Activated CD4-positive, alpha-beta T cell treated with anti-CD3 and anti-CD28 coated beads, Interleukin-2, amount 50 U/mL, for 24 hours (primary cell): Measurements from ENCODE around the gene TRIM29.

Source experiments
- DNase-seq, 2 donors: peaks; one replicate each; pipeline ENCODE4 v3.0.0-alpha.2; 2020; ENCODE audit warnings: low read depth in 1 of 2, low spot score in 1 of 2

TRIM29 gene

DNA sequence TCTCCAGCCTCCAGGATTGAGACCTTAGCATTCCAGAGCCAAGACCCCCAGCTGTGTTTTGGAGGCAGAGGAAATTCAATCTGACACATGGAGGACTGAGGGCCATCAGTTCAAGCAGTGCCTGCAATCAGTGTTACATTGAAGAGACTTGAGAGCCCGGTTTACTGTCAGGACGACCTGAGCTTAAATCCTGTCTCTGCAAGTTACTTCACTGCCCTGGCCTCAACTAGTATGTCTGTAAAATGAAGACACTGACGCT is 35.1 kb downstream of the TRIM29 start:
- DNase-seq: no peak

DNA sequence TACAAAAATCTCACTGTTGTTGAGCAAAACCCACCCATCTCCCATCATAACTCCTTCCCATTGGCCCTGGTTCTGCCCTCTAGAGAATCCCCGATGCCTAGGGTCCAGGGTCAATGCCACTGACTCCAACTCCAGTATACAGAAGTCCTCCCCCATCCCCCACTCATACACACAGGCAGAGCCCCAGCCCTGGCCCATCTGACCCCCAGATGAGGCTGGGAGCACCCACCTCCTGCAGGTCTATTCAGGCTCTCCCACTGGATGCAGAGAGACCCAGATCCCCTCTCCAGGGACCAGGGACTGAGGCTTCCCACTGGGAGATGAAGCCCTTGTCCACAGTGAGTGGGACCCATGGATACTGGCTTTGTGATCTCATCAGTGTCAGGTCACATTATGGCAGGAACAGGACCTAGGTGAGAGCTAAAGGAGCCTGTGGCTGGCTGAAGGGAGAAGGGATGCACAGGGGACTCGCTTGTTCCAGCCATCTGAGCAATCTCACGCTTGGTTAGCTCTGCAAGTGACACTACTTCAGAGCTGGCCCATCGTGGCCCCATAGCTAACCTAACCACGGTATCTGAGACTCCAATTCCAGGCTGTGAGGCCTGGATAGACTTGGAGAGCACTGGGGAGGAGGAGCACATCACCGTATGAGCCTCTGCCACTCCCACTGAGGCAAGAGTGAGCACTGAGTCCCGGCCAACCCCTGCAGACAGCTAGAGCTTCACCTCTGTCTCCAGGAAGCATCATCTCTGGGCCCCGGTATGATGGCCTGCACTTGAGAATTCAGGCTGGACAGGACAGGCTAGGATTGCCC is 35.7 kb downstream of the TRIM29 start:
- no peak for DNase-seq

DNA sequence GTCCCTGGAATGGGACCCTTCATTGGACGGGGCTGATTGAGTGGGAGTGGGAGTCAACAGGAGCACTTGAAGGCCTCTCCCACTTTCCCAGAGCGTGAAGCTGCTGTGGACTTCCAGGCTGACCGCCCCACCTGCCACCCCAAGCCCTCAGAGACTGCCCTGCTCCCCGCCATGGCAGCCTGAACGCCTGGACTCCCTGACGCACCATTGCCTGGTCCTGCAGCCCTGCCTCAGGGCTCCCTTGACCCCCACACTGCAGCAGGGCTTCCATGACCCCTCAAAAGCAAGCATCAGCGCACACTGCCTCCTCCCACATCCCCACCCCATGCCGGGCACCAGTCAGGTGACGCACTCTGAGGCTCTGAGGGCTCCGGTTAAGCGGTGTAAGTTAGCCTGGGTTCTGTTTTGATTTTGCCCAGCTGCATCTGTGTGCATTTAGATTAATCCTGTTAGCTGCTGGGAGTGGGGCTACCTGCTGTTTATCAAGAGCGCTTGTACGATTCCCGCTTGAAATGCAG is 39.4 kb downstream of the TRIM29 start:
- DNase-seq: no peak

DNA sequence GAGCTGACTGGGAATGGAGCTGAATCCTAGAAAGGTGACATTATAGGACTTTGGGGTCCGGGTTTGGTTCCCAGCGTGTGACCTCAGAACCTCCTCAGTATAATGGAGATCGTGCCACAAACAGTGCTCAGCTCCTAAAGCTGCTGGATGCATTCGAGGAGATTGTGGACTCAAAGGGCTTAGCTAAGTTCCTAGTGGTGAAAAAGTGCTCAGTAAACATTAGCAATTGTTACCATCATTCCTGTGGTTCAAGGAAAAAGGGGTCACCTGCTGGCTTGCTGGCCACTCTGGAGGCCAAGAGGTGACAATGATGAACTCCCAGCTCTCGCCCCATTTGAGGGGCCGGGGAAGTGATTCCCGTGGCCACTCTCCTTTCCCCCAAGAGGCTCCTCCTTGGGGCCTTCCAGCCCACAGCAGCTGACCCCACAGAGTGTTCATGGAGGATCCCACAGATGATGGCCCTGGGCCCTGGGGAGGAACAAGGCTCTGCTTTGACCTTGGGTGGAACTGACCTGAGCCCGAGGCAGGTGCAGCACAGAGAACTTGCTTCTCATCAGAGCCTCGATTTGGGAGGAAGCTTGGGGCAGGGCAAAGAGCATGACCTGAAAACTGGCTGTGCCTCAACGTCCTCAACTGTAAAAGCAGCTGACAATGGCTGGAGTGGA is 40.1 kb downstream of the TRIM29 start:
- no peak for DNase-seq

DNA sequence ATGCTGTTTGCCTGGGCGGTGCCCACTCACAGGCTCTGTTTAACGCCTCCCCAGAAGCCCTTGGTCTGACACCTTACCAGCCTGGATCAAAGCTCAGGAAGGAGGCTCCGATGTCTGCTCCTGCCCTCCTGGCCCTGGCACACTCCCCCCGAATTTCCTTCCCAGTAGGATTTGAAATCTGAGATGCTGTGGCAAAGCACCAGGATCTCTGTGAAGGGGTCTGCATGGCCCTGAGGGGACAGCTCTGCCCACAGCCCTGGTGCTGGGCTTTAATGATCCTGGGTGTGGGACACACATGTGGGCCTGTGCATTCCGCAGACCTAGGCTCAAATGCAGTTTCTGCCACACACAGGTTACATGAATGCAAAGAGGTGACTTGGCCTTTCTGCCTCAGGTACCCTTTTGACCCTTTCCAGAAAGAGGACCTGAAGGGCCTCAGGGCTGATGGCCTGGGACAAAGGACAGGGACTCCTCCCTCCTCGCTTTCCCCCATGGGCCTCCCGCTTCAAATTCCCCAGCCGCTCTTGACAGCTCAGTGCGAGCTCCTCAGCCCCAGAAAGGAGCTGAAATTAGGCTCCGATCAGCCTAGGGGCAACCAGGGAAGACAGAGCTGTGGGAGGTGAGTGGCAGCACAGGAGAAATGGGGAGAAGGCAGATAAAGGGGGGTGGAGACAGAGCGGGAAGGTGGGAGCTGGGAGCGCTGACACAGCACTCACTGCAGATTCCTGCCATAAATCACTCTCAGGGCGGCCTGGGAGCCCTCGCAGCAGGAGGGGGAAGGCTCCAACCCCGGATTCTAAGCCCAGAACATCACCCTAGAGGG is 41.3 kb downstream of the TRIM29 start:
- DNase-seq: no peak

DNA sequence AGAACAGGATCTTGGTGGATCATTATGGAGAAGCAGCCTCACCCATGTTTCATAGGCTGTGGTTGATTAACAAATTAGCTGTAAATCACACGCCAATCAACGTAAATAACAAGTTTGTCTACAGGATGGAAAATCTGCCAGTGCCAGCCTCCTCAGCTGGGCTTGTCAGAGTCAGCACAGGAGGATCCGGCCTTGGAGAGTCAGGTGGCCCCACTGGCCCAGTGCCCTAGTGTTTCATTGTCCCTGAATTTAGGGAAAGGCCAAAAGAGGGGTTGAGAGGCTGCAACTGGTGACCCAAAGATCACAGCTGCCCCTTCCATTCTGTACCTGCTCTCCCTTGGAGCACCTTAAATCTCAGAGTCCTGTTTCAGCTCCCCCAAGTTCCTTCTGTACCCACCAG is 42.4 kb downstream of the TRIM29 start:
- DNase-seq: no peak

DNA sequence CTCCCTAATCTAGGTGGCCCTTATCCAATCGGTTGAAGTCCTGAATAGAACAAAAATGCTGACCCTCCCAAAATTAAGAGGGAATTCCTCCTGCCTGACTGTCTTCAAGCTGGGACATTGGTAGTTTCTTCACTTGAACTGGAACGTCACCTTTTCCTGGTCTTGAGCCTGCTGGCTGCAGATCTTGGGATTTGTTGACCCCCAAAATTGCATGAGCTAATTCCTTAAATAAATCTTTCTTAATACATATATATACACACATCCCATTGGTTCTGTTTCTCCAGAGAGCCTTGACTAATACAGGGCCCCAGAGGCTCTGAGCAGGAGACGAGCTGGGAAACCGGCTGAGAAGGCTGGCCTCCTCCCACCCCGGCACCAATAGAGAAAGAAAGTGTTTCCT is 46.2 kb downstream of the TRIM29 start:
- DNase-seq: no peak

DNA sequence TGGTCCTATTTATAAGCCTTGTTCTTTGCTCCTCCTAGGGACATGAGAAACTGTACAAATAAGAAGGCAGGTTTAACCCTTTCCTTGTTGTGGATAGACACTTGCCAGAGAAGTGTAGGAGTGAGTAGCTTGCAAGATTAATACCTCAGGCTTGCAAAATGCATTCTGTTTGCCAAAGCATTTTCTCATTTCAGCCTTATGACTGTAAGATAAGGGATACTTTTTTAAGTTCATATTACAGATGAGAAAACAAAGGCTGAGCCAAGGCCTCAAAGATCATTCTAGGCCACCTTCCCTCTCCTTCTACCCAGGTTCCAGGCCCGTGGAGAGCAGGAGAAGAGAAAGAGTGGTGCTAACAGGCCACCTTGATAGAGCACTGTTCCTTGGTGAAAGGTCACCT is 46.8 kb downstream of the TRIM29 start:
- DNase-seq: no peak

DNA sequence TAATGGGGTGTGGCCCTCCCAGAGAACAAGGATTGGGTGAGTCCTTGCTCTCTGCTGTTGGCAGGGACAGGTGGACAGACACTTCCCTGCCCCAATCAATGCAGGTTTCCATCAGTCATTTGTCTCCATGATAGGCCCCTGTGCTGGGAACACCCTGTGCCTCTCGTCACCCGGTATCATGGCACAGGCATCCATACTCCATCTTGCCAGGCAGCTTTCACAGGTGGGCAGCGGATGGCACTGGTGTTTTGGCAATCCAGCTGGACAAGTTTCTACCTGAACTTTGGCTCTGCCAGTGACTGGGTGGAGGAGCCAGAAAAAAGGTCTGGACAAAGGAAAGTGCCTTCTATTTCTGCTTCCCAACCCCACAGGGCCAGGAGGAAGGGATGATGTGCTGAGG is 47.5 kb downstream of the TRIM29 start:
- DNase-seq: no peak

DNA sequence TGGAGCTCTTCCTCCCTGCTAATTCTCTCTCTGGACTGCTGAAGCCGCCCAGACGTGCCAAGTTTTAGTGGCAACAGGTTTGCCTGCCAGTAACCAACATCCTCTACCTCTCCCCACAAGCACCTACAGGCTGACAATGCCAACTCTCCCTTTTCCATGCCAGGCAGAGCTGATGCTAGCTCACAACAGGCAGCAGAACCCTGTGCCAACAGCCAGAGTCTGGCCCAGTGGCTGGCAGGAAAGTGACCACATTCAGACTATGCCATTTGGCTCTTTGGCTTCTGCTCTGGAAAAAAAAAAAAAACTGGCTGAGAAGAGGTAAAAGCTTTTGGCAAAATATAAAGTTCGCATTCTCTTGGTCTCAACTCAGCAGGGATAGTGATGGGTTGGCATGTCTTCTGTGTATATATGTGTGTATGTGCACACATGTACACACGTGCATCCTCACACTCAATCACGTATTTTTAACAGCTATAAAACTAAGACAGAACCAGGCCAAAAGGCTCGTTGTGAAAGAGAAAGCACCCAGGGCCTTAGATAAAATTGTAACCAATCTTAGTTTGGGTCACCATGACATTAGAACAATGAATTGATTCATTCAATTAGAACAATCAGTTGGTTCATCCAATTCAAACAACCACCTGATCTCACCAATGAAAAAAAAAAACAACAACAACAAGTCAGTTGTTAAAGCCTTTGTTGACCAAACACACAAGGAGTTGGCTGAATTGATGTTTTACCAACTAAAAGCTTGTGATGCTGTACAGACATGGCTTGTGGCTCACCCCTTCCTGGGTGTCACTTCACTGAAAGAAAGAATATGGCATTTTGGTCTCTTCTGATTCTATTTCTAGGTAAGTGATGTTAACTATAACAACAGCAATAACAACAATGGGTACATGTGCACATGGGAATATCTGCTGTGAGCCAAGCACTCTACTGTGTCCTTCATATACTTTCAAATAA is 48.6 kb downstream of the TRIM29 start:
- DNase-seq: no peak

DNA sequence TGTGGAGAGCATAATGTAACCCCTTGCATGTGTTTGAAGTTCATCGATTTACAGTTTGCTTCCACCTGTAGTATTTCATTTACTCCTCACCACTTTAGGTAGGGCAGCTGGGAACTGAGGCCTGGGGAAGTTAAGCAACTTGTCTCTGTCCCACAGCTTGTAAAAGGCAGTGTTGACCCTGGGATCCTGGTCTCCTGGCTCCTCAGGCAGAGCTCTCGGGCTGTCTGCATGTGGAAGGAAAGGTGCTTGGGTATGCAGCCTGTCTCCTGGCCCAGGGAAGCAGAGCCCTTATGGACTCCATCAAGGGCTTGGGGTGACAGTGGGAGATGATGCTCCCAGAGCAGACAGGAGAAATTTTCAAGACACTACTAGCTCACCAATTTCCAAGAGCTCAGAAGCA is 49.9 kb downstream of the TRIM29 start:
- DNase-seq: no peak

DNA sequence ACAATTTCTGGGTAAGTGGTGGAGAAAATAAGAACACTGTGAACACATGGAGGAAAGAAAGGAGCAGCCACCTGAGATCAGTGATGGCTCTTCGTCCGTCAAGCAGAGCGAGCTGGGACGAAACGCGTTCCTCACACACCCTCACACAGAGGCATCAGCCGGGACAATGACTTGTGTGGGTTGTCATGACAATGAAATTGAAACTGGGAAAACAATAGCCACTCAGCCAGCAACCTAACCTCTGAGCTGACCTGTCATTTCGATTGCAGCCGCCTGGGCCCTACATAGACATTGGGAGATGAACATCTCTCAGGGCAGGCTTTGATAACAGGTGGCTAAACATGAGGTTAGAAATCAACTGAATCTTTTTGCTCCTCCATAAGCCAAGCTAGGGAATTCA is 51.3 kb downstream of the TRIM29 start:
- no peak for DNase-seq

DNA sequence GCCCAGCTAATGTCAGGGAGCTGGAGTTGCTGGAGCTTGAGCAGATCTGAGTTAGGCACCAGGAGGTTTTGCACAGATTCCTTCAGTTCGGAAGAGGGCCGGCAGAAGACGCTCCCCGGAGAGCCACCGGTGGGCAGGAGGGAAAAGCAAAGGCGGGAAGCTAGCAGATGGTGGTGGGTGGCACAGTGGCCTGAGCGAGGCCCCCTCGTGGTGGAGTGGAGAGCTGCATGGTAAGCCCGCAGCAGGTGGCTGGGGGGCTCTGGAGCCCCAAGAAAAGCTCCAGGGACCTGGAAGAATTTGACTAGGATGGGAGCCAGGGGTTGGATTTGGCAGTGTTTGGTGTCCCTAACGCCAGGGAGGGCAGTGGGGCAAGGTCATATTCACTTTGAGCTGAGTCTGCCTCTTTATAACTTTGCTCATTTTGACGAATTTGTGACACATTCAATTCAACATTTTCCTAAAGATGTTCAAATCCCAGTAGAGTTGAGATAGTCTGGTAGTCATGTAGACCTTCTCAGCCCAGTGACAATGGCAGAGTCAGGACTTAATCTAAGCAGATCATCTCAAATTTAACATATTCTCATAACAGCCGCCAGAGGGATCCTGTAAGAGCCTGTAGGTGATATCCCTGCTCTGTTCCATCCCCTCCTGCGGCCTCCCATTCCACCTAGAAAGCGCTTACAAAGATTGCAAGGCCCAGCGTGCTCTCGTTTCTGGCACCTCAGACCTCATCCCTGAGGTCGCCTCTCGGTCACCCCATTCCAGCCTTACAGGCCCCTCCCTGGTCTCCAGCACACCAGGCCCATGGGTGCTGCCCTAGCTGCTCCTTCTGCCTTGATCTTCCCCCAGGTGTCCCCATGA is 57.9 kb downstream of the TRIM29 start:
- DNase-seq: no peak

DNA sequence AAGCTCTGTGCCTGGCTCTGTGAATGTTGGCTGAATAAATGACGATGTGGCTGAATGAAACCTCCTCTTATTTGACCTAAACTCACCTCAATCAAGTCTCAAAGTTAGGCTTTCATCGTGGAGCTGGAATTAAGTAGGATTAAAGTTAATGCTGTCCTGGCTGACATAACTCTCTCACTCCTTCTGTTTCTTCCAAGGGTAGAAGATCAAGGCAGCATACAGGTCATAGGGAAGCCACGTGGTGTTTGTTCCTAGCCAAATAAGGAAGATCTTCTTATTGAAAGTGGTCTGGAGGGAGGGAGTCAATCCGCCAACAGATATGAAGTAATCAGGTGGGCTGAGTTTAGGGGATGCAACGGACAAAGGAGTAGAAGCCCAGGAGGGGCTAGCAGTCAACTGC is 59.5 kb downstream of the TRIM29 start:
- no peak for DNase-seq

DNA sequence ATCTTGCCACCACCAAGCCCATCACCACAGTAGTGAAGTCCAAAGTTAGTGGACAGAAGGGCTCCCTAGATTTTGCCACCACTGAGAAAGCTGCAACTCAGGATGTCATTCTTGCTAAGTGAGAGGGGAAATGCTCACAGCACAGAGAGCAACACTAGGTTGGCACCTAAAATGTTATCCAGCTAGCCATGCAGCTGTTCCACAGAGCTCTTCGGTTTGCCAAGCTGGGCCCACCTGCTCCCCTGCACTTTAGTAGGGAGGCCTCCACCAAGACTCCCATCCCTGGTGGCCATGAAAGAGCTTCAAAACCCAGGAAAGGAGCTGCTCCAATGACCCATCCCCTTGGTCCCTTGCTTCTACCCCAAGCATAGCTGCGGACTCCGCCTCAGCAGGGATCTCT is 63.8 kb downstream of the TRIM29 start:
- no peak for DNase-seq

DNA sequence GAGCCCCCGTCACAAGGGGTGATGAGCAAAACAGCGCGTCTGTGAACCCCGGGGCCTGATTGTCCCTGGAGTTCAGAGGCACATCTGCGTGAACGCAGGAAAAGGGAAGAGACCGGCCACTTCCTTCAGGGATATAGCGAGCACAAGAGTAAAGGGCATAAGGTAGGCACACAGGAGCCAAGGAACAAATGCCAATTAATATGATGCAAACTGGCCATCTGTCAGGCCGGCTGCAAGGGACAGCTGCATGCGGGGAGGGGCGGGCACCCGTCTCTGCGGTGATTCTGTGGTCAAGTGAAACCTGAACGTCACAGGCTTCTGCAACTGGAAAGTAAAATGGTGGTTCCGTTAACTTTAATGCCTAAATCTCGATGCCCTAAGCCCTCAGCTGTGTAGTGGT is 64.7 kb downstream of the TRIM29 start:
- DNase-seq: no peak

DNA sequence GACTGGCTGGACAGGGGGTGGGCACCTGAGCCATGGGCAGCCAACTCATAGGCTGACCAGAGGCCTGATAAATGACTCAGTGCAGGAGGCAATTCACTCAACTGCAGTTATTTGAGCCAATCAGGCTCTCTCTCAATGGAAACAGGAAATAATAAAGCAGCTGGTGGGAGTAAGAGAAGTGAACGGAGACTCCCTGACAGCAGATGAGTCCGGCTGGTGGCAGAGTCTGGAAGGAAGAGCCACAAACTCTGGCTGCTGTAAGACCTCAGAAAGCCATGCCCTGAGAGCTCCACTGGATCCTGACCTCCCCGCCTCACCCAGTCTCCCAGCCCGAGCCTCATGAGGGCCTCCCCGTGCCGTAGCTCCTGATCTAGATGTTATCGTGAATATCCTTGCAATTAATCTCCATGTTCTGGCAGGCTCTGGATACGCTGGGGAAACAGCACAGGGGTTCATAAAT is 69.8 kb downstream of the TRIM29 start:
- no peak for DNase-seq

DNA sequence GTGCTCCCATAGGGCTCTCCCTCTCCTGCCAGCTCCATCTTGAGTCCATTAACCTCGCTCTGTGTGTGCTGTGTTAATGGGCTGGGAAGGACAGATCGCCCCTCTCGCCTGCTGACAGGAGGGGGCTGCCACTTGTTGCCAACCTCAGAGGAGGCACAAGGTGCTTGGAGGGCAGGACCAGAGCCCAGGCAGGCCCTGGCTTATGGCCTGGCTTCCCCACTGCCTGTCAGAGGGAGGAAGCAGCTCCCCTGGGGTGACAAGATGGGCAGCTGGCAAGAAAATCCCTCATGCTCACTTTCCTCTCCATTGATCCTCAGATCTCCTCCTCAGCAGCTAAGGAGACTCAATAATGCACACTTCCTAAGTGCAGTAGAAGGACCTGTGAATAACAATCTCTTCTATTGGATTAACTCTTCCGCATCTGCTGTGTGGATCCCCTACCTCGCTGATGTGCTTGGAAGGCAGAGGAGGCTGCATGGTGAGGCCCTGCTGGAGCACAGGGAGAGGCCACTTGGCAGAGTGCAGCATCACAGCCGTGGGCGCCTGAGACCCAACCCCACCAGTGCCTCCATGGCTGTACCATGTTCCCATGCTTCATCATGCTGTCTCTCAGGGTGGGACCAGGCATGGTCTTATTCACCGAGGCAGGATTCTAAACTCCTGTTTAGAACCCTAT is 70.3 kb downstream of the TRIM29 start:
- DNase-seq: no peak

DNA sequence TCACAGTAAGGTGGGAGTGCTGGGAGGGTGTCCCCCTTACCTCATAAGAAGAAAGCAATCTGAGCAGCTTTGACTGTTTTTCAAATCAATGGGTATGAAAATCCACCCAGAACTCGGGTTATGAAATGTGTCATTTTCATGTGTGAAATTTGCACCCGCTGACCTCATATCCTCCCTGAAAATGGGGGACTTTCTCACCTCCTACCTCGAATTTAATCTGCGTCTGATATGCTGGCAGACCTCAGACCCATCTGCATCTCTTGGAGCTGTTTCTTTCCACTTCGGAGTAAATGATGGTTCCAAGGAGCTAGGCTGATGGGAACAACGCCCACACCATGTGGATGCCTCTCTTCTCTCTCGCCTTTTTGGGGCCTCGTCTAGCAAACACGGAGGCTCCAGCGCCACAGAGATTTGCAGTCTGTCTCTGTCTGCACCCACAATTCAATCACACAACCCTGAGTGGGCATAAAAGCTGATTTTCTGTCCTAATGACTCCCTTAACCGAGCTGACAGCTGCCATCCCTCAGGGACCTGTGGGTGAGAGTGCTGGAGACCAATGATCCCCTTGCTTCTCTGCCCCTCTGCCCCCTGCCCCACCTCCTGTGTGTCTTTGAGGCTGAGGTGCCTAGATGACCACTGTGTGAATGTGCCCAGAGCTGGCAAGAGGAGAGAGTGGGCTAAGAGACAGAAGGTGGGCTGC is 71.0 kb downstream of the TRIM29 start:
- no peak for DNase-seq
